Upper lobe of left lung (tissue), 6 donors: ENCODE data around the gene EHF. TPM values are rescaled to one million over a fixed set of nuclear protein-coding genes. Genes with fewer than 3 reads are reported as not detected.

Experiments used
- ATAC-seq, 2 donors: fragments of 200-7000 bp; cut with Tn5 transposase; one replicate each; pipeline ENCODE4 v1.9.1; 2022; ENCODE audit warnings: mild to moderate bottlenecking in 2 of 2, moderate library complexity in 2 of 2; ENCODE audit not compliant: low FRiP score in 2 of 2
- DNase-seq, 2 donors: peaks; one replicate each; pipeline ENCODE4 v3.0.0-alpha.2; 2019 to 2020
- H3K27ac ChIP-seq, 4 donors: fragments of 200-600 bp; sonication (generic); one replicate each; pipeline ENCODE4 v1.5.1; 2016 to 2019
- H3K27me3 ChIP-seq, 4 donors: fragments of 200-600 bp; sonication (generic); one replicate each; pipeline ENCODE4 v1.5.1; 2017 to 2019
- H3K36me3 ChIP-seq, 4 donors: fragments of 200-600 bp; sonication (generic); one replicate each; pipeline ENCODE4 v1.5.1; 2016 to 2019
- H3K4me1 ChIP-seq, 4 donors: fragments of 200-600 bp; sonication (generic); one replicate each; pipeline ENCODE4 v1.5.1; 2018 to 2019
- H3K4me3 ChIP-seq, 4 donors: fragments of 200-600 bp; sonication (generic); one replicate each; pipeline ENCODE4 v1.5.1; 2017 to 2019; ENCODE audit warnings: mild to moderate bottlenecking in 2 of 4, moderate library complexity in 1 of 4
- H3K9me3 ChIP-seq, 4 donors: fragments of 200-600 bp; sonication (generic); one replicate each; pipeline ENCODE4 v1.5.1; 2018 to 2019
- CTCF ChIP-seq, 6 experiments: fragments of 450-650 bp in 4 of 6; fragments of 200-600 bp in 2 of 6; sonication (generic) in 2 of 6; IDR thresholded peaks; one replicate each; pipeline ENCODE4 v1.5.1; 2016 to 2019; ENCODE audit warnings: antibody characterized with exemption in 6 of 6
- EP300 ChIP-seq, 4 donors: sonication (generic); formaldehyde crosslinking; IDR thresholded peaks; one replicate each; pipeline ENCODE4 v1.5.1; 2017; ENCODE audit warnings: antibody characterized with exemption in 4 of 4, control low read depth in 2 of 4
- POLR2A ChIP-seq, 4 donors: fragments of 450-650 bp; IDR thresholded peaks; one replicate each; pipeline ENCODE4 v1.5.1; 2016 to 2017; ENCODE audit warnings: antibody characterized with exemption in 4 of 4, mild to moderate bottlenecking in 2 of 4
- POLR2AphosphoS5 ChIP-seq, 2 donors: sonication (generic); formaldehyde crosslinking; IDR thresholded peaks; one replicate each; pipeline ENCODE4 v1.5.1; 2017; ENCODE audit warnings: antibody characterized with exemption in 2 of 2
- WGBS, 2 donors: methylation state at CpG; one replicate each; pipeline ENCODE4 v1.1.5; 2017 to 2018; 5-methylcytosine and 5-hydroxymethylcytosine counted together
- total RNA-seq, 6 donors: library from RNA; depleted of rRNA in 4 of 6; stranded (reverse); fragments of >200 nt in 4 of 6; gene quantifications; one replicate each; pipeline versions ENCODE4 v1.1.0 to v1.2.1, GENCODE V29; 2016 to 2021
- donor health status: DM: no; HTN: no; CAD: no; lungs with moderate emphysema.
- donor health status: DM: no; HTN: yes; CAD: no; lungs with severe emphysema.

The EHF gene
- total RNA-seq, 6 donors from 2014 or later, result 31.8 to 122 (median 57.7) TPM

DNA sequence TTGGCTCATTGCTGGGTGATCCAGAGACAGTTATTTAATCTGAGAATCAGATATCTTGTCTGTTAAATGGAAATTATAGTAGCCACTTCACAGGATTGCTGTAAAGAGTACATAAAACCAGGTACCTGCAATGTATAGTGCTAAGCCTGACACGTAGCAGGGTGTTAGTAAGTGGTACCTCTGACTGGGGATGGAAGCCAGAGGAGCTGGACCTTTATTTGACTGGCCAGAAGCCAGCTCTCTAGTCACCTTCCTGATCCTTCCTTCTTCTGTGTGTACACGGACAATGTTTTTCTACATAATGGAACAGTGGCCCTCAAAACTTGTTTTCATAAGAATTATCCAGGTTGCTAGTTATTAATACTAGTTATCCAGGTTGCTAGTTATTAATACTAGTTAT is 25.5 kb upstream of the EHF start:
- 39 to 72% methylated on average over 2 of the region's 2 CpGs for WGBS, 2 donors
- TF ChIP-seq POLR2A (IDR thresholded peaks at IDR 0.05) (no peak), POLR2AphosphoS5 (IDR thresholded peaks at IDR 0.05) (no peak), CTCF (IDR thresholded peaks at IDR 0.05) (no peak), EP300 (IDR thresholded peaks at IDR 0.05) (no peak)

DNA sequence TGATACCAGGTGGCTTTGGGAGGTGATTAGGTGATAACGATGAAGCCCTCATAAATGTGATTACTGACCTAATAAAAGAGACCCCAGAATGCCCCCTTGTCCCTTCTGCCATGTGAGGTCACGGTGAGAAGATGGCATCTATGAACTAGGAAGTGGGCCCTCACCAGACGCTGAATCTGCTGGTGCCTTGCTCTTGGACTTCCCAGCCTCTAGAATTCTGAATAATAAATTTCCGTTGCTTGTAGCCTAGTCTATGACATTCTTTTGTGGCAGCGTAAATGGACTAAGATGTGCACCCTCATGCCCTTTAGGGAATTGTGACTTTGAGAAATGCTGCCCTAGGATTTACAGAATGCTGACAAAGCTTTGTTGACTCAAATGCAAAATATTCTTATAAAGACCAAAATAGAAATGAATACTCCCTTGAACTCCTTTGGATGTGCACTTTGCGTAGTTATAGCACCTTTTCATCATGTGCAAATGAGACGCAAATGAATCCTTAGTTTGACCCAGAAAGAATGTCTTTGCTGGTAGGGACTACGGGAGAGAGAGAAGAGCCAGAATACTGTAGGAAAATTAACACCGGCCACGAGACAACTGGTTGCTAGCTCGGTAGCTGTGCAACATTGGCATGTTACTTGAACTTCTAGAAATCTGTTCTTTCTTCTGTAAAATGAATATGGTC is 24.8 kb upstream of the EHF start:
- no peak overlapping the region for H3K4me3 ChIP-seq
- no peak for DNase-seq
- peaks cover 16 to 21% (median 17%) of the 10 kb centered on the region in 4 donors for H3K4me1 ChIP-seq
- H3K27ac ChIP-seq, result no peak overlapping the region
- no peaks in the 10 kb centered on the region for H3K9me3 ChIP-seq
- no peaks in the 10 kb centered on the region for H3K27me3 ChIP-seq
- H3K36me3 ChIP-seq, result no peaks in the 10 kb centered on the region
- no peak for TF ChIP-seq POLR2A (IDR thresholded peaks at IDR 0.05)
- 95 to 96% methylated on average over 11 of the region's 11 CpGs for WGBS, 2 donors
- no peak for ATAC-seq

More for the DNA sequence above, 25.5 kb upstream of the EHF start:
- no peaks in the 10 kb centered on the region for H3K9me3 ChIP-seq
- H3K4me1 ChIP-seq, result peaks cover 9 to 14% (median 10%) of the 10 kb centered on the region in 4 donors
- H3K4me3 ChIP-seq, result no peak overlapping the region
- no peaks in the 10 kb centered on the region for H3K27me3 ChIP-seq
- DNase-seq (no peak), ATAC-seq (no peak)
- no peak overlapping the region for H3K27ac ChIP-seq
- no peaks in the 10 kb centered on the region for H3K36me3 ChIP-seq

GRCh38 chr11:34599406-34599945 is 21.4 kb upstream of the EHF start:
- peaks cover 18 to 44% (median 32%) of the 10 kb centered on the region in 4 donors for H3K4me1 ChIP-seq
- WGBS, 2 donors, result 32 to 44% methylated on average over 8 of the region's 8 CpGs
- no peak for DNase-seq
- peak overlapping the region in 3 of 4 donors; percentile 72 to 77 (median 76) for H3K27ac ChIP-seq
- ATAC-seq, result no peak
- no peaks in the 10 kb centered on the region for H3K9me3 ChIP-seq
- H3K36me3 ChIP-seq, result no peaks in the 10 kb centered on the region
- no peak overlapping the region for H3K4me3 ChIP-seq
- TF ChIP-seq EP300 (IDR thresholded peaks at IDR 0.05), result no peak
- TF ChIP-seq POLR2AphosphoS5 (IDR thresholded peaks at IDR 0.05), result no peak
- no peak for TF ChIP-seq POLR2A (IDR thresholded peaks at IDR 0.05)
- no peak for TF ChIP-seq CTCF (IDR thresholded peaks at IDR 0.05)
- no peaks in the 10 kb centered on the region for H3K27me3 ChIP-seq

- Histone ChIP-seq H3K4me3 (no peak overlapping the region), H3K9me3 (no peaks in the 10 kb centered on the region), H3K4me1 (peaks cover 18 to 44% (median 32%) of the 10 kb centered on the region in 4 donors), H3K36me3 (no peaks in the 10 kb centered on the region), H3K27ac (peak overlapping the region; percentile 66 to 77 (median 74)), H3K27me3 (no peaks in the 10 kb centered on the region)
- WGBS, 2 donors, result 38 to 41% methylated on average over 6 to 11 of the region's 11 CpGs
- DNase-seq, result peak; percentile 38 to 66
- TF ChIP-seq POLR2A (IDR thresholded peaks at IDR 0.05) (peak in 1 of 4 donors; percentile 41), EP300 (IDR thresholded peaks at IDR 0.05) (no peak), POLR2AphosphoS5 (IDR thresholded peaks at IDR 0.05) (peak in 1 of 2 donors; percentile 7), CTCF (IDR thresholded peaks at IDR 0.05) (no peak)
- peak; percentile 43 to 87 for ATAC-seq
Measured at GRCh38 chr11:34600339-34601084, 20.4 kb upstream of the EHF start.

DNA sequence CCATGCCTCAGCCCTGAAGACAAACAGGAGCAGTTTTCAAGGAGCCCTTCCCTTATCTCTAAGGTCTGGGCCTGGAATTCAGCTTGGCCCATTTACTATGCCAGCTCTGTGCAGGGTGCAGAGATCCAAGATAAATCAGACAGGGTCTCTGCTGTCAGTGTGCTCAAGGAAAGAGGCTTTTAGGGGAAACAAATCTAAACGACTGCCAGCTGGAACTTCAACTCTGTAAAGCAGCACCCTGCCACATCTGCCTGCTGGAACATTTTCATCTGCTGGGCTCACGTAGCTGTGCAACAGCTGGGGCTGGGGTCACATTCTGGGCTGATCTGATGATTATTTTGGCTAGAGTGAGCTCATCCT is 19.8 kb upstream of the EHF start:
- Histone ChIP-seq H3K4me1 (peaks cover 18 to 44% (median 32%) of the 10 kb centered on the region in 4 donors), H3K4me3 (no peak overlapping the region), H3K9me3 (no peaks in the 10 kb centered on the region), H3K27me3 (no peaks in the 10 kb centered on the region), H3K27ac (peak overlapping the region; percentile 66 to 77 (median 74)), H3K36me3 (no peaks in the 10 kb centered on the region)
- DNase-seq, result no peak
- TF ChIP-seq EP300 (IDR thresholded peaks at IDR 0.05) (no peak), POLR2AphosphoS5 (IDR thresholded peaks at IDR 0.05) (no peak), POLR2A (IDR thresholded peaks at IDR 0.05) (no peak), CTCF (IDR thresholded peaks at IDR 0.05) (no peak)
- peak in 1 of 2 donors; percentile 23 for ATAC-seq
- 14 to 25% methylated on average over 2 of the region's 2 CpGs for WGBS, 2 donors
